SK-N-SH (cell line): ENCODE data around the gene FBXO31. TPM values are rescaled to one million over a fixed set of nuclear protein-coding genes. Genes with fewer than 3 reads are reported as not detected.

Source experiments
- CTCF ChIA-PET: fragments of 300-600, 350-600 bp; formaldehyde crosslinking; extraction: SDS; loops from one replicate; lab custom pipeline; 2021; lab: Yijun Ruan, JAX
- POLR2A ChIA-PET: fragments of 350-600 bp; sonication (Branson Sonifier 250); formaldehyde crosslinking; extraction: SDS; loops from one replicate; lab custom pipeline; 2020; ENCODE audit warnings: antibody characterized with exemption, inconsistent platforms; lab: Yijun Ruan, JAX
- DNase-seq: peaks from one replicate; pipeline ENCODE4 v3.0.0; 2012
- H2AFZ ChIP-seq: fragments of 200-600 bp; sonication (generic); 2 replicates; pipeline ENCODE4 v1.8.1; 2016; ENCODE audit warnings: antibody characterized with exemption, mild to moderate bottlenecking, low read depth
- H3F3A ChIP-seq: fragments of 200-600 bp; sonication (generic); replicated peaks from 2 replicates; pipeline ENCODE3; 2016; ENCODE audit warnings: antibody characterized with exemption, mild to moderate bottlenecking; ENCODE audit not compliant: insufficient read depth
- H3K27ac ChIP-seq, 2 experiments: fragments of 200-500 bp in 1 of 2; fragments of 200-600 bp in 1 of 2; sonication (Bioruptor generic) in 1 of 2; sonication (generic), shearing (Covaris generic) in 1 of 2; 2 replicates each; pipeline versions ENCODE4 v1.5.1 to v1.6.1; 2014 to 2016; ENCODE audit warnings: low read depth in 2 of 2, inconsistent platforms in 1 of 2, low read length in 1 of 2, mild to moderate bottlenecking in 1 of 2, mixed read lengths in 1 of 2
- H3K27me3 ChIP-seq: fragments of 200-600 bp; sonication (generic), shearing (Covaris generic); 2 replicates; pipeline ENCODE4 v1.6.1; 2016; ENCODE audit warnings: mixed run types; ENCODE audit not compliant: insufficient read depth
- H3K36me3 ChIP-seq, 2 experiments: fragments of 200-500 bp in 1 of 2; fragments of 200-600 bp in 1 of 2; sonication (Bioruptor generic) in 1 of 2; sonication (generic) in 1 of 2; replicated peaks in 1 of 2; 2 replicates each; pipeline versions ENCODE3 to v1.5.1; 2014 to 2016; ENCODE audit warnings: low read length in 1 of 2, mild to moderate bottlenecking in 1 of 2; ENCODE audit not compliant: insufficient read depth in 2 of 2, control insufficient read depth in 1 of 2
- H3K4me1 ChIP-seq, 2 experiments: fragments of 200-500 bp in 1 of 2; fragments of 200-600 bp in 1 of 2; sonication (Bioruptor generic) in 1 of 2; sonication (generic), shearing (Covaris generic) in 1 of 2; 2 replicates each; pipeline versions ENCODE4 v1.5.1 to v1.6.1; 2014 to 2016; ENCODE audit warnings: low read depth in 1 of 2, low read length in 1 of 2, mixed run types in 1 of 2; ENCODE audit not compliant: insufficient read depth in 2 of 2, control insufficient read depth in 1 of 2
- H3K4me2 ChIP-seq: fragments of 200-600 bp; sonication (generic), shearing (Covaris generic); 2 replicates; pipeline ENCODE4 v1.6.1; 2017; ENCODE audit warnings: mixed run types
- H3K4me3 ChIP-seq, 2 experiments: fragments of 200-500 bp in 1 of 2; fragments of 200-600 bp in 1 of 2; sonication (Bioruptor generic) in 1 of 2; sonication (generic), shearing (Covaris generic) in 1 of 2; 2 replicates each; pipeline versions ENCODE4 v1.5.1 to v1.8.1; 2014 to 2016; ENCODE audit warnings: low read depth in 2 of 2, inconsistent platforms in 1 of 2, low read length in 1 of 2, mild to moderate bottlenecking in 1 of 2, mixed read lengths in 1 of 2, moderate library complexity in 1 of 2
- H3K79me2 ChIP-seq: fragments of 200-600 bp; sonication (generic); 2 replicates; pipeline ENCODE4 v1.8.1; 2017; ENCODE audit warnings: mild to moderate bottlenecking; ENCODE audit not compliant: insufficient read depth
- H3K9ac ChIP-seq: fragments of 200-600 bp; sonication (generic); 2 replicates; pipeline ENCODE4 v1.6.1; 2017; ENCODE audit warnings: mixed run types
- H3K9me2 ChIP-seq: fragments of 200-600 bp; sonication (generic); 2 replicates; pipeline ENCODE4 v1.6.1; 2017; ENCODE audit warnings: mixed run types
- H3K9me3 ChIP-seq: fragments of 200-600 bp; sonication (generic); 2 replicates; pipeline ENCODE4 v1.6.1; 2017; ENCODE audit warnings: mixed run types, mild to moderate bottlenecking, moderate library complexity
- H4K20me1 ChIP-seq: fragments of 200-600 bp; sonication (generic); 2 replicates; pipeline ENCODE4 v1.6.1; 2017; ENCODE audit warnings: mild to moderate bottlenecking, mixed run types; ENCODE audit not compliant: insufficient read depth
- EP300 ChIP-seq, 2 experiments: IDR thresholded peaks; 2 replicates each; pipeline versions ENCODE4 v1.4.0 to v1.6.1; 2012; ENCODE audit warnings: borderline replicate concordance in 1 of 2, low read depth in 1 of 2, low read length in 1 of 2
- EZH2phosphoT487 ChIP-seq: fragments of 200-600 bp; sonication (generic); IDR thresholded peaks from 2 replicates; pipeline ENCODE4 v1.6.1; 2017; ENCODE audit warnings: low read depth, mixed run types, mild to moderate bottlenecking, antibody characterized with exemption, moderate library complexity, borderline replicate concordance
- FOXJ3 ChIP-seq: sonication (generic); formaldehyde crosslinking; IDR thresholded peaks from 2 replicates; pipeline ENCODE4 v1.5.1; 2020; ENCODE audit warnings: mild to moderate bottlenecking, missing genetic modification reagents
- GABPA ChIP-seq: IDR thresholded peaks from 2 replicates; pipeline ENCODE4 v1.4.0; 2012; ENCODE audit warnings: low read depth, mild to moderate bottlenecking
- GATA2 ChIP-seq: sonication (generic); formaldehyde crosslinking; IDR thresholded peaks from 2 replicates; pipeline ENCODE4 v1.5.0; 2020; ENCODE audit warnings: mild to moderate bottlenecking, missing genetic modification reagents
- JUND ChIP-seq: IDR thresholded peaks from 2 replicates; pipeline ENCODE4 v1.4.0; 2012
- MEF2A ChIP-seq: IDR thresholded peaks from 2 replicates; pipeline ENCODE4 v1.4.0; 2012; ENCODE audit warnings: low read depth, borderline replicate concordance
- NFIC ChIP-seq: IDR thresholded peaks from 2 replicates; pipeline ENCODE4 v1.4.0; 2012; ENCODE audit warnings: borderline replicate concordance
- POLR2AphosphoS5 ChIP-seq: IDR thresholded peaks from 2 replicates; pipeline ENCODE4 v1.6.1; 2012; ENCODE audit warnings: low read depth, low read length
- RAD21 ChIP-seq: IDR thresholded peaks from 2 replicates; pipeline ENCODE4 v1.6.1; 2012; ENCODE audit warnings: mild to moderate bottlenecking, low read length
- RCOR1 ChIP-seq: fragments of 150-350 bp; IDR thresholded peaks from 2 replicates; pipeline ENCODE4 v1.6.1; 2017; ENCODE audit warnings: antibody characterized with exemption, low read length
- RFX5 ChIP-seq: IDR thresholded peaks from 2 replicates; pipeline ENCODE4 v1.6.1; 2012; ENCODE audit warnings: mild to moderate bottlenecking, improper control_type of control experiment, low read length
- RXRA ChIP-seq: IDR thresholded peaks from 2 replicates; pipeline ENCODE4 v1.4.0; 2012; ENCODE audit warnings: low read depth, mild to moderate bottlenecking, borderline replicate concordance
- SIN3A ChIP-seq: IDR thresholded peaks from 2 replicates; pipeline ENCODE4 v1.6.1; 2012; ENCODE audit warnings: low read depth, mild to moderate bottlenecking, low read length, moderate library complexity, borderline replicate concordance
- SMC3 ChIP-seq: IDR thresholded peaks from 2 replicates; pipeline ENCODE4 v1.6.1; 2012; ENCODE audit warnings: low read depth, low read length, improper control_type of control experiment
- TAF1 ChIP-seq: IDR thresholded peaks from 2 replicates; pipeline ENCODE4 v1.6.1; 2012; ENCODE audit warnings: low read depth, mild to moderate bottlenecking, low read length, moderate library complexity, borderline replicate concordance
- TEAD4 ChIP-seq: IDR thresholded peaks from 2 replicates; pipeline ENCODE4 v1.4.0; 2012; ENCODE audit warnings: mild to moderate bottlenecking, borderline replicate concordance; ENCODE audit not compliant: insufficient read depth
- YY1 ChIP-seq: IDR thresholded peaks from 2 replicates; pipeline ENCODE4 v1.4.0; 2012; ENCODE audit warnings: low read depth, mild to moderate bottlenecking
- WGBS: methylation state at CpG from one replicate; pipeline ENCODE4 v1.1.6; 2017; ENCODE audit warnings: low lambda C conversion rate; 5-methylcytosine and 5-hydroxymethylcytosine counted together
- polyA plus RNA-seq, 3 experiments: library from polyadenylated mRNA; depleted of rRNA; stranded (reverse); fragments of >200 nt; gene quantifications; 2 replicates each; pipeline ENCODE4 v1.2.3, GENCODE V29; 2012
- TF ChIP-seq, protein P1 (sequence below): fragments of 150-350 bp; IDR thresholded peaks from 2 replicates; pipeline ENCODE4 v1.6.1; 2016; ENCODE audit warnings: mild to moderate bottlenecking, low read depth, low read length
- TF ChIP-seq, protein P2 (sequence below): IDR thresholded peaks from 2 replicates; pipeline ENCODE4 v1.4.0; 2012; ENCODE audit warnings: low read depth, borderline replicate concordance
- TF ChIP-seq, protein P3 (sequence below): fragments of 200-600 bp; sonication (generic); IDR thresholded peaks from 2 replicates; pipeline ENCODE4 v1.6.1; 2017; ENCODE audit warnings: antibody characterized with exemption, mild to moderate bottlenecking, moderate library complexity

Gene FBXO31
- polyA plus RNA-seq, 1 of the 3 experiments (the other 2 are of a cell fraction): 14.2 TPM

DNA sequence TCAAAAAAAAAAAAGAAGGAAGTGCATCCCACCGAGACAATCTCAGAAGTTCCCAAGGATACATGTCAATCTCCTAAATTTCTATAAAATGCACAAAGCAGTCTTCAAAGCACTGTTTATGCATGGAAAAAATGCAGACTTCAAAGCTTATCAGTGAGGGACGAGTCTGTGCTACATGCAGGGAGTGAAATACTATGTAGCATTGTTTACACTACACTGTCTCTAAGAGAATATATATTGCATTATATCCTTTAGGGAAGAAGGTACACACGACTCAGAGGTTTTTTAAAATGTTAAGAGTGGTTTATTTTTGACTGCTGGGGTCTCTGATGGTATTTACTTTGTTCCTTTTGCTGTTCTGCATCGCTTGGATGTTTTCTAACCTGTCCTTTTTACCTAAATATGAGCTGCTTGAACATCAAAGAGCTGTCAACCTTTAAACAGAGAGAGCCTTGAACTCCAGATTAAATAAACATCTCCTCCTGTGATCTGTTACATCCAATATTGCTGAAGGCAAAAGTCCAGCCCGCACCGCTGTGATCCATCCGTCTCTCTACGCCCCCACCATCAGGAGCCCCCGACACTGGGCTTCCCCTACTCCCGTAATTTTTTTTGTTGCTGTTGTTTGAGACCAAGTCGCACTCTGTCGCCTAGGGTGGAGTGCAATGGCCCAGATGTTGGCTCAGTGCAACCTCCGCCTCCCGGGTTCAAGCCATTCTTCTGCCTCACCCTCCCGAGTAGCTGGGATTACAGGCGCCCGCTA, 1.4 kb downstream of the FBXO31 start (continued):
- TF ChIP-seq SMC3: no peak
- TF ChIP-seq, all 33 proteins: peak for 0

DNA sequence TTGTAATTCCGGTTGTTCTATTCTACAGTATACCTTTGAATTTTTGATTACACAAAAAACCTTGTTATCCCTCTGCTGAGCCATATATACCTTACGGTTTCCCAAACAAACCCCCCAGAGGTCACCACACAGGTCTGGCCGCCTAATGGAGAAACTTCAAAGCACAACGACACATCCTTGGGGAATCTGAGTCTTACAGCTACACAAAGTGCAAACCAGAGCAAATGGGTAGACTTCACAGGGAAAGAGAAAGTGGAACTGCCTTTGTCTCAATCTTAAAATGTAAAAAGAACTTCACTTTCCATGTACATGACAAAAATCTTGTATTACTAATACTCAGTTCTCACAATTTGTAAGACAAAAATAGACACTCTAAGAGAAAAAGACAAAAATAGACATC, 2.7 kb downstream of the FBXO31 start:
- H4K20me1 ChIP-seq: peaks cover 42% of the 10 kb centered on the region
- no peak overlapping the region for H3K9ac ChIP-seq
- ChIA-PET CTCF (interaction anchor here (0.8 to 4.4 kb wide), 3 partner anchors 11 to 58 kb away, joined by 3 to 36 read pairs (median 5); no protein-coding TSS in a partner anchor), POLR2A (no interaction called here)
- no peak for TF ChIP-seq RAD21
- TF ChIP-seq RFX5: no peak
- TF ChIP-seq RXRA: no peak
- no peak for TF ChIP-seq RCOR1
- no peak for TF ChIP-seq EP300 (IDR thresholded peaks at IDR 0.05; ENCODE audit: borderline replicate concordance in 1 of 2, low read depth in 1 of 2, low read length in 1 of 2)
- TF ChIP-seq, protein P1, sequence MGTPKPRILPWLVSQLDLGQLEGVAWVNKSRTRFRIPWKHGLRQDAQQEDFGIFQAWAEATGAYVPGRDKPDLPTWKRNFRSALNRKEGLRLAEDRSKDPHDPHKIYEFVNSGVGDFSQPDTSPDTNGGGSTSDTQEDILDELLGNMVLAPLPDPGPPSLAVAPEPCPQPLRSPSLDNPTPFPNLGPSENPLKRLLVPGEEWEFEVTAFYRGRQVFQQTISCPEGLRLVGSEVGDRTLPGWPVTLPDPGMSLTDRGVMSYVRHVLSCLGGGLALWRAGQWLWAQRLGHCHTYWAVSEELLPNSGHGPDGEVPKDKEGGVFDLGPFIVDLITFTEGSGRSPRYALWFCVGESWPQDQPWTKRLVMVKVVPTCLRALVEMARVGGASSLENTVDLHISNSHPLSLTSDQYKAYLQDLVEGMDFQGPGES: no peak
- H3K4me3 ChIP-seq: peak overlapping the region in 1 of 2 experiments; percentile 80; a peak in 1 of 4 replicates
- H3K27me3 ChIP-seq: no peaks in the 10 kb centered on the region
- peaks cover 7 to 15% of the 10 kb centered on the region in 2 experiments; a peak in 3 of 4 replicates for H3K4me1 ChIP-seq
- no peaks in the 10 kb centered on the region for H3K9me3 ChIP-seq
- H3K36me3 ChIP-seq: no peaks in the 10 kb centered on the region
- no peak for DNase-seq
- no peak overlapping the region for H2AFZ ChIP-seq
- H3K9me2 ChIP-seq: no peaks in the 10 kb centered on the region
- H3K27ac ChIP-seq: no peak overlapping the region
- H3K4me2 ChIP-seq: peak overlapping the region; percentile 93
- peaks cover 12% of the 10 kb centered on the region for H3F3A ChIP-seq
- WGBS: 87% methylated on average over 4 of the region's 4 CpGs
- peaks cover 78% of the 10 kb centered on the region for H3K79me2 ChIP-seq

DNA sequence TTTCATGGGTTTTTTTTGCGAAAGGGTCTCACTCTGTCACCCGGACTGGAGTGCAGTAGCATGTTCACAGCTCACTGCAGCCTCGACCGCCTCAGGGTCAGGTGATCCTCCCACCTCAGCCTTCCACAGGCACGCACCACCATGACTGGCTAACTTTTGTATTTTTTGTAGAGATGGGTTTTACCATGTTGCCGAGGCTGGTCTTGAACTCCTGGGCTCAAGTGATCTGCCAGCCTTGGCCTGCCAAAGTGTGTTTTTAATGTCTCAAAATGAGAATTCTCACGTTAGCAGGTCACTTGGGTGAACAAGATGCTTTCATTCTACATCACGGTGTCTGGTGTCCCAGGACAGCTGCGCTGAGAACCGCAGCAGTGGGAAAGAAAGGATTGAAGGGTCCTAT, 3.2 kb downstream of the FBXO31 start:
- Histone ChIP-seq H3K36me3 (no peaks in the 10 kb centered on the region), H3K9me3 (no peaks in the 10 kb centered on the region), H3K9ac (no peak overlapping the region), H2AFZ (no peak overlapping the region), H3K79me2 (peaks cover 83% of the 10 kb centered on the region), H3K9me2 (no peaks in the 10 kb centered on the region), H3F3A (peaks cover 12% of the 10 kb centered on the region), H3K27me3 (no peaks in the 10 kb centered on the region), H3K4me3 (no peak overlapping the region), H3K4me2 (peak overlapping the region; percentile 93; the same call in 1 of the 2 replicates), H3K4me1 (peaks cover 7 to 19% of the 10 kb centered on the region in 2 experiments; a peak in 3 of 4 replicates), H3K27ac (no peak overlapping the region), H4K20me1 (peaks cover 46% of the 10 kb centered on the region)
- ChIA-PET POLR2A (interaction anchor here (0.7 kb wide), 1 partner anchor 1104 kb away, joined by 3 read pairs; no protein-coding TSS in a partner anchor), CTCF (interaction anchor here (4.4 kb wide), 1 partner anchor 57 kb away, joined by 36 read pairs; no protein-coding TSS in a partner anchor)
- DNase-seq: no peak
- TF ChIP-seq, protein P2, sequence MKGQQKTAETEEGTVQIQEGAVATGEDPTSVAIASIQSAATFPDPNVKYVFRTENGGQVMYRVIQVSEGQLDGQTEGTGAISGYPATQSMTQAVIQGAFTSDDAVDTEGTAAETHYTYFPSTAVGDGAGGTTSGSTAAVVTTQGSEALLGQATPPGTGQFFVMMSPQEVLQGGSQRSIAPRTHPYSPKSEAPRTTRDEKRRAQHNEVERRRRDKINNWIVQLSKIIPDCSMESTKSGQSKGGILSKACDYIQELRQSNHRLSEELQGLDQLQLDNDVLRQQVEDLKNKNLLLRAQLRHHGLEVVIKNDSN: no peak
- no peak for TF ChIP-seq SMC3
- TF ChIP-seq MEF2A: no peak
- no peak for TF ChIP-seq RAD21
- no peak for TF ChIP-seq RXRA
- TF ChIP-seq GATA2 (CRISPR knock-in tag): no peak
- TF ChIP-seq JUND: no peak
- TF ChIP-seq, protein P3, sequence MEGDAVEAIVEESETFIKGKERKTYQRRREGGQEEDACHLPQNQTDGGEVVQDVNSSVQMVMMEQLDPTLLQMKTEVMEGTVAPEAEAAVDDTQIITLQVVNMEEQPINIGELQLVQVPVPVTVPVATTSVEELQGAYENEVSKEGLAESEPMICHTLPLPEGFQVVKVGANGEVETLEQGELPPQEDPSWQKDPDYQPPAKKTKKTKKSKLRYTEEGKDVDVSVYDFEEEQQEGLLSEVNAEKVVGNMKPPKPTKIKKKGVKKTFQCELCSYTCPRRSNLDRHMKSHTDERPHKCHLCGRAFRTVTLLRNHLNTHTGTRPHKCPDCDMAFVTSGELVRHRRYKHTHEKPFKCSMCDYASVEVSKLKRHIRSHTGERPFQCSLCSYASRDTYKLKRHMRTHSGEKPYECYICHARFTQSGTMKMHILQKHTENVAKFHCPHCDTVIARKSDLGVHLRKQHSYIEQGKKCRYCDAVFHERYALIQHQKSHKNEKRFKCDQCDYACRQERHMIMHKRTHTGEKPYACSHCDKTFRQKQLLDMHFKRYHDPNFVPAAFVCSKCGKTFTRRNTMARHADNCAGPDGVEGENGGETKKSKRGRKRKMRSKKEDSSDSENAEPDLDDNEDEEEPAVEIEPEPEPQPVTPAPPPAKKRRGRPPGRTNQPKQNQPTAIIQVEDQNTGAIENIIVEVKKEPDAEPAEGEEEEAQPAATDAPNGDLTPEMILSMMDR: no peak
- TF ChIP-seq TEAD4: no peak
- no peak for TF ChIP-seq EP300 (IDR thresholded peaks at IDR 0.05; ENCODE audit: borderline replicate concordance in 1 of 2, low read depth in 1 of 2, low read length in 1 of 2)
- TF ChIP-seq YY1: no peak
- no peak for TF ChIP-seq SIN3A
- TF ChIP-seq NFIC: no peak
- no peak for TF ChIP-seq POLR2AphosphoS5
- no peak for TF ChIP-seq GABPA
- no peak for TF ChIP-seq EZH2phosphoT487
- TF ChIP-seq TAF1: no peak
- no peak for TF ChIP-seq FOXJ3 (CRISPR knock-in tag)
- 96% methylated on average over 10 of the region's 10 CpGs for WGBS
